COR-L47 (cell line): Measurements from ENCODE around the gene SSH2.

Experiments
- DNase-seq: peaks from one replicate; lab custom pipeline; 2025; lab: John Stamatoyannopoulos, UW

SSH2 gene

DNA sequence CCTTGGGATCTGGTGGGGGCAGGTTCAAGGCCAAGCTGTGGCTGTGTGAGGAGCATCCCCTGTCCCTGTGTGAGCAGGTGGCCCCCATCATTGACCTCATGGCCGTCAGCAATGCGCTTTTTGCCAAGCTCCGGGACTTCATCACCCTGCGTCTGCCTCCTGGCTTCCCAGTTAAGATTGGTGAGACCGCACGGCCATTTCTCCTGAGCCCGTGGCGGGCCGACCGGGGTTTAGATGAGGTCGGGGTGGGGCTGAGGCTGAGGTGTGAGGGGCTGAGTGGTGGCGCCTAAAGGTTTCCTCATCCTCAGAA is 318.0 kb downstream of the SSH2 start:
- DNase-seq, result no peak

DNA sequence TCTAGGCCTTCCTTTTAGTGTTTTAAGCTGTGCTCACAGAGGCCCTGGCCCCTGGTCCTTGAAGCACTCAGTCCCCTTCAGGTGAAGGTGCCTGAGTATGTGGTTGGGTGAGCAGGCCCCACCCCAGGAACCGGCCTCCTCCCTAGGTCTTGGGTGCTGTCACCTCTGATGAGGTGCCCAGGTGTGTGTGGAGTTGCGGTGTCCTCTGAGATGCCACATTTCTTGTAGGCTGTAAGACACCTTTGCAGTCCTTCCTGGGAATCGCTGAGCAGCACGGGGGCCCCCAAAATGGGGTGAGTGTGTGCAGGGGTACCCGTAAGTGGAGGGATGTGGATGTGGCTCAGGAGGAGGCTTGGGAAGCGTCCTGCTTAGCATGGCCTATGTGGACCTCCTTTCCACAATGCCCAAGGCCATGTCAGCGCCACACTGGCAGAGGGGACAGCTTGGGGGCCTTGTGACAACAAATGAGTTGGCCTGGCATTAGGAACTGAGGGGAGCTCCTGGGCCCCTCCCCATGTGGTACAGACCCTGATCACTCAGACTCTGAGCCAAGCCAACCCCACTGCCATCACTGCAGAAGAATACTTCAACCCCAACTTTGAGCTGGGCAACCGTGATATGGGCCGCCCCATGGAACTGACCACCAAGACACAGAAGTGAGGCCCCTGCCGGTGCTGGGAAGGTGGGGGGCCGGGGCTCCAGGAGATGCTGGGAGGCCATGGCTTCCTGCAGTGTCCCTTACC is 318.5 kb downstream of the SSH2 start:
- DNase-seq, result no peak

DNA sequence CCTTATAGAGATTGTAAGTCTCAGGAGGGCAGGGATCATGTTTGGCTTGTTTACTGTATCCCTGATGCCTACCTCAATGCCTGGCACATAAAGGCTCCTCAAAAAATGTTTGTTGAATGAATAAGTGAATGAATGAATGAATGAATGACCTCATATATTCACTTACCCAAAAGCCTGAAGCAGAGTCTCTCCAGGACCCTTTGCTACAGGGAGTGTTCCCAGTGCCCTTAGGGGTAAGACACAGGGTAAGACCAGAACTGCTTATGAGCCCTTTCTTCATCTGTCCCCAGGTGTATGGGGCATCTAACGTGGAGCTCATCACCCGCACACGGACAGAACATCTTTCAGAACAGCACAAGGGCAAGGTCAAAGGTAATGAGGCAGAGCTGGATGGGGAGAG is 319.6 kb downstream of the SSH2 start:
- no peak for DNase-seq

DNA sequence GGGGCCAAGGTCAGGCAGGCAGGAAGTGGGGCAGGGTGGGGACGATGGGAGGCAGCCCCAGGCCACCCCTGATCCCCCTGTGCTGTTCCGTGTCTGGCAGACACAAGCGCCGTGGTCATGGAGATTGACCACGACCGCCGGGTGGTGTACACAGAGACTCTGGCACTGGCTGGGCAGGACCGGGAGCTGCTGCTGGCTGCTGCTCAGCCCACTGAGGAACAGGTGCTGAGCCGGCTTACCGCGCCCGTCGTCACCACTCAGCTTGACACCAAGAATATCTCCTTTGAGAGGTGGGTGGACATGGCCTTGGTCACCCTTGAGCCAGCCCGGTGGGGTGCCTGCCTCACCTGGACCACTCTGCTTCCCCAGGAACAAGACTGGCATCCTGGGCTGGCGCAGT is 321.0 kb downstream of the SSH2 start:
- DNase-seq, result no peak

DNA sequence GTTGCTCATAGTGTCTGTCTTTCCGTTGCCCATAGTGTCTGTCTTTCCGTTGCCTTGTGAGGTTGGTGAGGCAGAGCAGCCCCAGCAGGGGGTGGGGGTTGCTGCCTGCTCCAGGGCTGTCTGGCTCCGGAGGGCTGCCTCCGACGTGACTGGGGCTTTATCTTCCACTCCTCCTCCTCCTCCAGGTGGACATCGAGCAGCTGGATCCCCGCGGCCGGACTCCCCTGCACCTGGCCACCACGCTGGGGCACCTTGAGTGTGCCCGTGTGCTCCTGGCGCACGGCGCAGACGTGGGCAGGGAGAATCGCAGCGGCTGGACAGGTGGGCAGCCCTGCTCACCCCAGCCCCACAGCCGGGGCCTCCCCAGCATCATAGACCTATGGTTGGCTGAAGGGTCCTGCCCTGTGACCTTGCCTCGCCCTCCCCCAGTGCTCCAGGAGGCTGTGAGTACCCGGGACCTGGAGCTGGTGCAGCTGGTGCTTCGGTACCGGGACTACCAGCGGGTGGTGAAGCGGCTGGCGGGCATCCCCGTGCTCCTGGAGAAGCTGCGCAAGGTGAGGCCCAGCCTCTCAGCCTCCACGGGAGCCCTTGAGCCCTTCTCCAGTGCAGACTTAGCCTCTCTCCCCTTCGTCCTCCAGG is 322.4 kb downstream of the SSH2 start:
- no peak for DNase-seq

DNA sequence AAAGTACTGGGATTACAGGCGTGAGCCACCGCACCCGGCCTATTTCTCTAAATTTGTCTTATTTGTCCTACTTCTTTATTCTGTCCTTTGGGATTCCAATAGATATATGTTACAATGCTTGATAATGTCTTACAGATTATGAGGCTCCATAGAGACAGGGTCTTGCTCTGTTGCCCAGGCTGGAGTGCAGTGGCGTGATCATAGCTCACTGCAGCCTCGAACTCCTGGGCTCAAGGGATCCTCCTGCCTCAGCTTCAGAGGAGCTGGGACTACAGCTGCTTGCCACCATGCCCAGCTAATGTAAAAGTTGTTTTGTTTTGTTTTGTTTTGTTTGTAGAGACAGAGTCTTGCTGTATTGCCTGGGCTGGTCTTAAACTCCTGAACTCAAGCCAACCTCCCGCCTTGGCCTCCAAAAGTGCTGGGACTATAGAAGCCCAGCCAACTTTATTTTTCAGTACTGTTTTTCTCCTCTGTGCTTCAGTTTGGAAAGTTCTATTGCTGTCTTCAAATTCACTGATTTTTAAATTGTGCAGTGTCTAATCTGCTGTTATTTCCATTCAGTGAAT is 326.8 kb downstream of the SSH2 start:
- no peak for DNase-seq

DNA sequence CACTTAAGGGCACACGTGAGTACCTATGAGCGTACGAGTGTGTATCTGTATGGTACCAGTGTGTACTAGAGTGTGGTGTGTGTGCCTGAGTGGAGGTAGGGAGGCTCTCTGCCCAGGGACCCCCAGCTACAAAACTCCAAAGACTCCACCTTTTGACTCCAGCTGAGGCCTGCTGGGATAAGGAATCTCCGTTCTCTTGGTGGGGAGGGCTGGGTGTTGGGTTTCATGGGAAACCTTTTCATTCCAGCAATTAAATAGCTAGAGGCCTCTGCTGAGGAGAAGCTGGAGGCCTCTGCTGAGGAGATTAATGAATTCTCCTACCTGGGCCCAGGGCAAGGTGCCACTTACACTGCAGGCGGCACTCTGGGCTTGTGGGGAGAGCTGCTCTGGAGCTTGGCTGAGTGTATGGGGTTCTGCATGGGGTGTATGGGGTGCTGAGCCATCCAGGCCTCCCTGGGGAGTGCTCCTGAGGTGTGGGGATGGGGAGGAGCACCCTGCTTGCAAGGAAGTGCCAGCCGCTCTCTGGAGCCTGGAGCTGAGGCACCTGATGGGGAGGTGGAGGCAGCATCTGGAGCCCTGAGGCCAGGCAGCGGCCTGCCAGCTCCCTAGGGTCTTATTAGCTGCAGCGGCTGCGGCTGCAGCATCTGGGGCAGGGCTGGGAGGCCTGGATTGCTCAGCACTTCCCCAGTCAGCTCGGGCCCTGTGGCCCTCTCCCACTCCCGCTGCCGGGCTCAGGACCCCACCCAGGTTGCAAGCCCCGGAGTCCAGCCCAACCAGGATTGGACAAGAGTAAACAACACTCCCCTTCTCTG is 332.5 kb downstream of the SSH2 start:
- no peak for DNase-seq

DNA sequence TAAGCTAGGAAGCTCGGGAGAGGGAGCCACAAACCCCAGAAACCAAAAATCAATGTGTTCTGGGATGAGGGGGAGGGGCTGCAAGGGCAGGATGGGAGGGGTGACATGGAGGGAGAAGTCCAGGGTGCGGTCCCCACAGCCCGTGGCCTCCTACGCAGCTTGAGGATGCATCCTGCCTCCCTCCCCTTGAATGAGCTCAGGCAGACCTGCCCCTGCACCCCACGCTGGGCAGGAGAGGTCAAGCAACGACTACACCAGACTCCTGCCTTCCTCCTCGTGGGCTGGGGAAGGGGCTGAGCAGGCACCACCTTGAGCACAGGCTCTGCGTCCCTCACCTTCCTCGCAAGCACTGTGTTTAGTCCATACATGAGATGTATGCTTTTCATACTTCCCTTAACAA is 333.2 kb downstream of the SSH2 start:
- DNase-seq, result no peak

DNA sequence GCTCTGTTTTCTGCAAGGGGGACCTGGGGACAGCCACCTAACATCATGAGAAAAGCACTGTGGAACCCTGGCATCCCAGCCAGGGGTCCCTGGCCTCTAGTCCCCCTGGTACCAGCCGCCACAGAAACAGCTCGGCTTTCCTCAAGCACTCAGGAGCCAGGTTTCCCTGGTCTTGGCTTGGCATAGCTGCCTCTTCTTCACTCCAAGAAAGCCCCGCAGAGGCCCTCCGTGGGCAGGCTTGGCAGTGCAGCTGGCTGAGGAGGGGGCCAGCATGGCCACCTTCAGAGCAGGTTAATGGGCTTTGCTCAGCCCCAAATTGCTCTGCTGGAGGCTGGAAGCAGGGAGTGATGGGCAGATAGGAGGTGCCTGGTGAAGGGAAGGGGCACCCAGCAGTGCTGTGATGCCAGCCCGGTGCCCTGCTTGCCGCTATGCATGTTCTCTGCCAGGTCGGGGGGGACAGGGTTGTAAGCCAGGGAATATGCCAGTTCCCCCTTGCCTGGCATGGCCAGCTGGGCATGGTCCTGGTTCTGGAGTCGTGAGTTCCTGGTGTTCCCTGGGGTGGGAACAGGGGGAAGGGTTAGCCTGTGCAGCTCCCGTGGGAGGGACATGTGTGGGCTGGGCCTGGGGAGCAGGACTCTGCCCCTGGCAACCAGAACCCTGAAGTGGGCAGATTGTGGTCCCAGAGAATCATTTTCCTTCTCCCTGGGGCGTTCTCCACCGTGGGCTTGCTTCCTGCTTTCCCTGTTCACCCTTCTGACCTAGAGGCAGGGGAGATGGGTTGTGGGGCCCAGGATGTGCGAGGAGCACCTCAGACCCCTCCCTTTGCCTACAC is 333.9 kb downstream of the SSH2 start:
- no peak for DNase-seq

DNA sequence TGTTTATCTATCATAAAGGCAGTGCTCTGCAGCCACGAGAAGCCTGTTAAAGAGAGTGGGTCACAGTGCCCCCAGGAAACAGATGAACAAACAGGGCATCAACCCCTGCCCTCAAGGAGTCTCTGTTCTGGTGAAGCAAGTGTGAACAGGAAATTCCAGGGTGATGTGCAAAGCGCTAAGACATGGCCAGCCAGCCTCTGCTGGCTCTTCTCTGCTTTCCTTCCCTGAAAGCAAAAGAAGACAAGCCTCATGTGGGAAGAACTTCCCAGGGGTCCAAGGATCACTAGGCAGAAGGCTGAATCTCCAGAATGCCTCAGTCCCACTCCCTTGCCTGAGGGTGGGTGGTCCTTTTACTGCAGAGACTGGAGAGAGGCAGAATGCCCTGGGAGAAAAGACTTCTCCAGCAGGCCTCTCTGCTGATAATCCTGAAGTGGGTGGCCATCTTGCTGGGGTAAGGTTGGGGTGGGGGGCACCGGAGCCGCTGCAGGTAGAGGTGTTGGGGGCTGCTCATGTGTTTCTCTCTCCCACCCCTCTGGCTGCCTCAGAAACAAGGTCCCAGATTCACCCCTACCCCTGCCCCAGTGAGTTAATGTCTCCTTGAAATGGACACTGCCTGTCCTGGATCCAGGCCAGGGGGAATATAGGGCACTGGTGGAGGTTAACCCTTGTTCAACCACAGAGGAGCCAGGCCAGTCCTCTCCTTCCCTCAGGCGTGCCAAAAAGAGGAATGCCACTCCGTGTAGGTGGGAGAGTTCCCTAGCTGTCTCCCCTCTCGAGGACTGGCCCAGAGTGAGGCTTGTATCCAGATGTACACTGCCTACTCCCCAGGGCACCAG is 334.7 kb downstream of the SSH2 start:
- no peak for DNase-seq

DNA sequence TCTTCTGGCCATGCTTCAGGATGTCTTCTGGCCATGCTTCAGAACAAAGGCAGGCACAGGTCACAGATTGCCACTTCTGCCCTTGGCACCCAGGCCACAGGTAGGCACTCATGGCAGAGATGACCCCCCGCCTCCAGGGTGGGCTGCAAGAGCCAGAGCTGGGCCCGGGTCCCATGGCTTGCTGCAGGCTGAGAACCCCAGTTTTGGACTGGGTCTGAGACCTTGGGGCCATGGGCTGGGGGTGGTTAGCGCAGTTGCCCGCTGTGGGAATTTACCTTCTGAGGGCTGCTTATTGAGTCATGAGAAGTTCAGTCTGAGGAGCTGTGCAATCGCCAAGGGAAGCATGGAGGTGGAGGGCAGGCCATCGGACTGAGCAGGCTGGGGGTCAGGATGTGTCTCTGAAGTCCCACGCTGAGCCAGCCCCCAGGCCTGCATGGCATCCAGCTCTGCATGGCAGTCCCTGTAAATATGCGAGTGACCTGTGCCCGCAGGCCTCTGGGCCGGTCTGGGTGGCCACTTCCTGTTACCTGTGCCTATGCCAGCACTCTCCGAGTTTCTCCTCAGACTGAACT is 335.4 kb downstream of the SSH2 start:
- DNase-seq, result no peak

DNA sequence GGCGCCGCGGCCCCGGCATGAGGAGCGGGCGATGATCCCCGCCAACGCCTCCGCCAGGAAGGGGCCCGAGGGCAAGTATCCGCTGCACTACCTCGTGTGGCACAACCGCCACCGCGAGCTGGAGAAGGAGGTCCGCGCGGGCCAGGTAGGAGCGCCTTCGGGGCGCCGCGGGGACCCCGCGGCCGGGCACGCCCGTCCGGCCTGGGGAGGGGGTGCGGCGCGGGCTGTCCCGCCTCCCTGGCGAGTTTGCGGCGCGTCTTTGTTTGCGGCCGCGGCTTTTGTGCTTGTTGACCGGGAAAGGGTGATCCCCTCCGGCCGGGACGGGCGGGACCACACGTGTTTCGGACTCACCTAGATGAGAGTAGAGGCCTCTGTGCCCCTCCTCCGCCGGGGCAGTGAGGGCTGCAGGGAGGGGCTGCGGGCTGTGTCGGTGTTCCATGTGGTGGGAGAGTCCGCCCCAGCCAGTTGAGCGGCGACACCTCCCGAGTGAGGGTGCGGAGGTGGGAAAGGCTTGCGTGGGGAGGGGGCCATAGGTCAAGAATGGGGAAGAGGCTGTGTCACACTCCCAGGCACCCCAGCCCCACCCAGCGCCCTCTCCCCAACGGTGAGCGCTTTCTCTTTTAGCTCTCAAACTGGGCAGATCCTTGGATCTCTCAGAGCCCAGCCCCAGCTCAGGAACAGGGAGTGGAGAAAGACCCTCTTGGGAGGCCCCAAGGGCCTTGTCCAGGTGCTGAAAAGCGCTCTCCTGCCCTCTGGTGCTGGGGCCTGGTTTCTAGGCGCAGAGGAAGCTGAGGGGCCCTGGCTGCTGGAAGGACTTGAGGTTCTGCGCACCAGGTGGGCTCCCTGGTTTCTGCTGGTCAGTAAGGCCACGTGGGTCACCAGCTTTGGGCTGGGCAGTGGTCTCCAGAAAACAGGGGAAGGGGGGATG is 336.2 kb downstream of the SSH2 start:
- peak; percentile 15 for DNase-seq

DNA sequence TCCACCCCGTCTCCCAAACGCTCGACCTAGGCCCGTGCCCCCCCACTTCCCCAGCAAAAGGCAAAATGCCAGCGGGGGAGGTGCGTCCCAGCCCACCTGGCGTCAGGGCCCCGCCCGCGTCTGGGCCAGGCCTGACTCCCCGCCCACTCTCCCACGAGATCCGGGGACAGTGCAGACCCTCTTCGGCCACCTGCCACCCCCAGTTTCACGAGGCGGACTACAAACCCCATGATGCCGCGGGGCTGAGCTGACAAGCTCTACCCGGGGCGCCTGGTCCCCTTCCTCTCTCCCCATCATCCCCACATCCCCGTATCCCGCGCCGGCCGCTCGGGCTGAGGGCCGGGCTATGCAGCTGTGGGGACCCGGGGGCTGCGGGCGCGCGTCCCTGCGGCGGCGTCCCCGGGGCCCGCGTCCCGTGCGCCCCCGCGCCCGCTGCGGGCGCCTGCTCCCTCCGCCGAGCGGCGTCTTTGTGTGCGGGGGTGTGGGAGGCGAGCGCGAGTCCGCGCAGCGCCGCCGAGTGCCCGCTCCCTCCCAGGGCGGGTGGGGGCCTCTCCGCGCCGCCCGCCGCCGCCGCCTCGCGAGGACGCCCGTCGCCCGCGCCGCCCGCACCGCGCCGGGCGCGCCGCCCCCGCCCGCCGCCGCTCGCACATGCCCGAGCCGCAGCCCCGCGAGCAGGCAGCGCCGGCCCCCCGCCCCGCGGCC is 337.0 kb downstream of the SSH2 start, which contains the start of gene ANKRD13B:
Gene ANKRD13B (plus strand): TSS at position 283 of the 702 bp plus-strand sequence. CDS start 490 bp downstream, outside the sequence.
- DNase-seq, result peak; percentile 80

DNA sequence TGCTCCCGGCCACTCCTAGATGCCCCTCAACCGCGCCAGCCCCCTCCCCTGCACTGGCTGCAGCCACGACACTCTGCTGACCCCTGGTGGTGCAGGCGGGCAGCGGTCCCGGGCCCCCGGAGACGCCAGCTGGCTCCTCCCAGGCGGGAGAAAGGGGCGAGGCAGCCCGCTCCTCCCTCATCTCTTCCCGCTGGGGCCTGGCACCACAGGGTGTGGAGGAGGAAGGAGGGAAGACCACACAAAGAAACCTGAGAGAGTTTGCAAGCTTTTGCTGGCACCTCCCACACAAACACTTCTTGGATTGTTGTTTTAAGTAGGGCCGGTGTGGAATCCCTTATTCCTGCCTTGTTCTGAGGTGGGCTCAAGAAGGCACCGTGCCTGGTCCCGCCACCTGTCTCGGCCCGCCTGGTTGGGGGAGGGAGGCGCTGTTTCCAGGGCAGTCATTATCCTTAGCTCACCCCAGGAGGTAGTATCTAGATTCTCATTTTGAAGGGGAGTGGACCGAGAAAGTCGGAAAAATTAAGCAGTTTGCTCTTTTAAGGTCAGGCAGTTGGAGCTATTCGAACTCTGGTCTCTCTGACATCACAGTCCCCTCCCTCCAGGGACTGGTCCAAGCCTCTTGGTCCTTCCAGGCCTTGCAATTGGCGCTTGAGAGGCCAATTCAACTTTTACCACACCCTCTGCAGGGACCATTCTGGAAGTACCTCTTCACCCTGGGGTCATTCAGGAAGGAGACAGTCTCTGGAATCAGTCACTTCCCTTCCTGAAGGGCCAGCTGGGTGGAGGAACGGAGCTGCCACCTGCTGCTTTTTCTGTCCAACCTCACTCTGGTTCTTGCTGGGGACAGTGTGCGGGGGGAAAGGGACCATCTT is 338.1 kb downstream of the SSH2 start:
- peak; percentile 86 for DNase-seq

DNA sequence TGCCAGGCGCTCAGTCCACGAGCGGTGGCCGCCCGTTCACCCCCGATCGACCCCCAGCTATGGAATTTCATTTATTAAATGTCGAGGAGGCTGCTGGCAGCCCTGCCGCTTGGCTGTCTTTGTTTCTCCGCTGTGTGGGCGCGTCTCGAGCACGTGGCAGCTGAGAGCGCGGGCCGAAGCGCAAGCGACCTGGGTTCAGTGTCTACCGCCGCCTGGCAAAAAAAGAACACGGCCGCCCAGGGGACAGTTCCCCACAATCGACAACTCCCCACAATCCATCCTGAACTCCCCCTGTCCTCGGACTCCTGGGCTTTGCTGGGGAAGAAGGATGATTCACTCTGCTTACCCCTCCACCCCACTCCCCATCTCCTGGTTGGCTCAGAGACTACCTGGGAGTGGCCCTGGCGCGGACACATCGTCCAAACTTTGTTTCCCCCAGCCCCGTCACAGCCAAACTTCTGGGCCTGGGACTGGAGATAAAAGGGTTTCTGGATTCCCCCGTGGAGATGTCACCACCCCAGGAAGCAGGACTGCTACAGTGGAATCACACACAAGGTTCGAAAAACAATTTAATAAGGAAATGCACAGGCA is 338.8 kb downstream of the SSH2 start:
- DNase-seq, result peak; percentile 71

DNA sequence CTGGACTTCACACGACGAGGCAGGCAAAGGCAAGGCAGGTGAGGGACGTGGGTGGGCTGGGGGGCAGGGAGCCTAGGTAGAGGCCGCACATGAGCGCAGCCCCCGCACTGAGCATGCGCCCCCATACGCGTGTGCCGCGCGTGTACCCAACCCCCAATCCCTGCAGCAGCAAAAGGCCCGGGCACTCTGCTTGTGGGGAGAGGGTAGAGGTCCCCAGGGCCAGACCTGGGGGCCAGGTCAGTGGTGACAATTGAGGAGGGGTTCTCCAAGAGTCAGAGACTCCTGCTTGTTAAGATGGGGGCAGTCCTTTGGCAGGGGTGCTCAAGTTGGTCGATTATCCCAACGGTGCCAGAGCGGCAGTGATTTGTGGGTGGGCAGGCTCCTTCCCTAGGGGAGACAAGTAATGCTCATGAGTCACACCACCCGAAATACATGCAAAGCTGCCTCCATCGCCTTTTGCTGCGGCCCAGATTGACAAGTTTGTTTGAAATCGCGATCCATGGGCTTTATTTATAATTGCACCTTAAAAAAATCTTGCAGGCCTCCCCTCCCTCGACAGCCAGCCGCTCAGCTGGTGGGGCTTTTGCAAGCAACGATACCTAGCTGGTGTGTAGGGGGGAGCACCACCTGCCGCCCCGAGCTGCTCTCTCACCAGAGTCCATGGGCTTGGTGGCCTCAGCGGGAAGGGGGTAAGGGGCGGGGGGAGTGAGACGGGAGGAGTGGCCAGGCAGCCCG is 339.4 kb downstream of the SSH2 start:
- peak; percentile 73 for DNase-seq
